LoVo (cell line): ENCODE measurements around the gene CFAP126.
"Not testable (repeated sequence)": the region's sequence is repeated elsewhere in the genome, so short reads cannot be mapped to it uniquely, and the experiment has no call there.

Experiments
- DNase-seq: peaks from one replicate; pipeline ENCODE4 v3.0.0-alpha.2; 2016; ENCODE audit warnings: low spot score

The CFAP126 gene

DNA sequence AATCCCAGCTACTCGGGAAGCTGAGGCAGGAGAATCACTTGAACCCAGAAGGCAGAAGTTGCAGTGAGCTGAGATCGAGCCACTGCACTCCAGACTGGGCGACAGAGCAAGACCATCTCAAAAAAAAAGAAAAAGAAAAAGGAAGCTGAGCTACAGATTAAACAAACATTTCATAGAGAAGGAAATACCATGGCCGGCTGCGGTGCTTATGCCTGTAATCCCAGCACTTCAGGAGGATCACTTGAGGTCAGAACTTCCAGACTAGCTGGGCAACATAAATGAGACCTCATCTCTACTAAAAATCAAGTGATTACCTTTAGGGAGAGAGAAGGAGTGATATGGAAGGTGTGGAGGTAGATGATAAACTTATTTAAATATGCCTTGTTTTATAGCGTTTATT, 14.0 kb upstream of the CFAP126 start:
- DNase-seq = no peak

DNA sequence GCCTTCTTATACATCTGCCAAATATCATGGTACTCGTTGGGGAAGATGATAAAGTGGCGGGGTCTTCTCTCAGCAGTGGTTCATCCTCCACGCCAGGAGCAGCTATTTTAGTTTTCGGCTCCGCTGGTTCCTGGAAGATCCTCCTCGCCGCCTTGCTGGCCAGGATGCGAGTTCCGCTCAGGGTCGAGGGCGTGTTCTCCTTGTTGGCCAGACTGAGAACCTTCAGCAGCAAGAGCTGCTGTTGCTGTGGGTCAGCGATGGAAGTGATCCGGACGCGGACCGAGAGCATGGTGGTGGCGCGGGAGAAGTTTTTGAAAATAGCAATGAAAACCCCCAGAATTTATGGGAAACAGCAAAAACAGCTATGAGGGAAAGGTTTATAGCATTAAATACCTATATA, 11.4 kb upstream of the CFAP126 start:
- no peak for DNase-seq

DNA sequence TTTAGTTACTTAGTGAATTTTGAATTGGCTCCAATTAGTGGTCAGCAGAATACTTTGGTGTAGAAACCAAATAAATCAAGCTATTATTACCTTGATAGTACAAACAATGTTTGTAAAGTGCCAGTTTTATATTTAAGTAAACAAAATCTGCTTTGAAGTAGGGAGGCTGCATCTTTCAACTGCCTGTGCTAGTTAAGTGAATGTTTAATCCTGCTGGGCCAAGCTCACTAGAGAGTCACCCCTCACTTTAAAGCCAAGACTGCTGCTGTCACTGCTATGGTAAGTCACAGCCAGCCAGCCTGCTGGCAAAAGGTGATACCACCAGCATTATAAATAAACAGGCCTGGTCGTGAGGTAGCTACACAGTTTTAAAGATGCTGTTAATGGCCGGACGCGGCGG, 10.3 kb upstream of the CFAP126 start:
- no peak for DNase-seq

DNA sequence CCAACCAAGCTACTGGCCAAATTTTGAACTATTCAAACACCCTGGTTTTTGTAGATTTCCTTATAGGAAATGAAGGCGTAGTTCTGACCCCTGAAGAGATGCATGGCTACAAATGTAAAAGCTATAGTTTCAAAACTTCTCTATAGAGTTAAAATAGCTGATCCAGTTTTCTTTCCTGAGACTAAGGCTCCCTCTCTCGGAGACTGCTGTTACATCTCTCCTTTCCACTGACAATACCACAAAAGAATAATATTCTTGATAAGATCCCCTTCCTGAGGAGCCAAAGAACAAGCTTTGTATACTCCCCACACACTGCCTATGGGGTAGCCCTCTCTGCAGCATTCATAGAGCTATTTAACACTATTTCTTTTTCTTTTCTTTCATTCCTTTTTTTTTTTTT, 6.7 kb upstream of the CFAP126 start:
- no peak for DNase-seq

DNA sequence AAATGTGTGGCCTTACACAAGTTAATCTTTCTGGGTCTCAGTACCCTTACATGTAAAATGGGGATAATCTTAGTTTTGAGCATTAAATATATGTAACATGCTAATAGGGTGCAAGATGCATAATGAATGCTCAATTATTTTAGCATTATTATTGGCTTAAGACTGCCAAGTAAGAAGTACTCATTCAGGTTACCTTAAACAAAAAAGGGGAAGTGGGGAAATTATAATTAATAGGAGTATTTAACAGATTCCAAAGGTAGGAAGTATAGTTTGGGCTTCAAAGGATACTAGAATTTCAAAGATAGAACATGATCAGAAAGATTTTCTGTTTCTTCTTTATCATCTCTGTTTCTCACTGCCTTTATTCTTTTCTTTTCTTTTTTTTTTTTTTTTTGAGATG, 5.8 kb upstream of the CFAP126 start:
- no peak for DNase-seq

DNA sequence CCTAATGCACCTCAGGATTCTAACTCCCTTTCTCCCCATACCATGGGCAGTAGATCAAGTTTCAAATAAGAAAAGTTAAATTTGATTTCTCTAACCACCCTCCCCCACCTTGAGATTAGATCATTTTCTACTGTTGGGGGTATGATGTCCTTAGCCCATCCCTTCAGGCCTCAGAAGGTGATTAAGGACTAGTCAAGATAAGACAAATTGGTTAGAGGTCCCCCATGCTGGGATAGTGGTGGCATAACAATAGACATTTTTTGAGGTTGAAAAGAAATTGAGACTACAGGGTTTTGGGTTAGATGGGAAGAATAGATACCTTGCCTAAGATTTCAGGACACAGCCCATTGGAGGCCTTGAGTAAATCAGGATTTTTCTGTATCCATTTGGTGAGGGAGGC, 2.5 kb downstream of the CFAP126 start:
- no peak for DNase-seq

DNA sequence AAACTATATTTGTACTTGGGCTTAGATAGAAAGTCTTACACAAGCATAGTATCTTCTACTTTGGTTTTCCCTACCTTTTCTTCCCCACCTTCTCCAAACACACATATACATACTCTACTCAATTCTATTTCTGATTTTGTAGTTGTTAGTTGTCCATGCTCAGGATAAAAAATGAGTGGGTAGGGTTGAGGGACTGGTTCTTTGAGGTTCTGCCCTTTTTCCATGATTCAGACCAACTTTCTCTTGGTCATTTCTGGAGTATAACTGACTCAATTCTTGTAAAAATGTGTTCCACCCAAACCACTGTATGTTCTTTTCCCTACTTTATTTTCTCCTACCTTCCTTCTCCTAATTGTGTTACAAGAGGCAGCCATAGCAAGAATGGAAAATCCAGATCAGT, 3.3 kb downstream of the CFAP126 start:
- no peak for DNase-seq

DNA sequence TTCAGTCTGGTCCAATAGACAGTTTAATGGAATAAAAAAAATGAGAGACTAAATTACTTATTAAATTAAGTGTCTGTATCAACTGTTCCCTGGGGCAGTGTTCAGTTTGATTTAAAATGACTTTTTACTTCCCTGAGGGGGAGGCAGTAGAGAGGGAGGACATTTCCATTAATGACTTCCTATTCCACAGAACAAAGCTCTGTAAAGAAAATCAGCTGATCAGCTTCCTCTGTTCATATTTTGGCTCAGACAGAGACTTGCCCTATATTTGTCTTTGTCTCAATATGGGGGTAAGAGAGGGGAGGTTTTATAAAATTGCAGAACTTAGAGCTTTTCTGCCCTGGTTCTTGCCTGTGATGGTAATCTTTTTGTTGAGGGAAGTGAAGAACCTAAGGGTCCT, 8.4 kb downstream of the CFAP126 start:
- no peak for DNase-seq

DNA sequence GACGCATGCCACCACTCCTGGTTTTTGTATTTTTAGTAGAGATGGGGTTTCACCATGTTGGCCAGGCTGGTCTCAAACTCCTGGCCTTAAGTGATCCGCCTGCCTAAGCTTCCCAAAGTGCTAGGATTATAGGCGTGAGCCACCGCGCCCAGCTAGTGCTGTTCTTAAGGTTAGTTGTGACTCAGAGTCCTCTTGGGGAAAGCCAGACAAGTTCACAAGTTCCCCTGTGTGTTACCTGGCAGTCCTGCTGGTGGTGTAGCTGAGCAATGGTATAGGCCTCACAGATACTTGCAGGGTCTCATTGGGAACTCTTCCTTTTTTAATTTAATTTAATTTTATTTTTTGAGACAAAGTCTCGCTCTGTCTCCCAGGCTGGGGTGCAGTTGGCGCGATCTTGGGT, 10.6 kb downstream of the CFAP126 start:
- no peak for DNase-seq

DNA sequence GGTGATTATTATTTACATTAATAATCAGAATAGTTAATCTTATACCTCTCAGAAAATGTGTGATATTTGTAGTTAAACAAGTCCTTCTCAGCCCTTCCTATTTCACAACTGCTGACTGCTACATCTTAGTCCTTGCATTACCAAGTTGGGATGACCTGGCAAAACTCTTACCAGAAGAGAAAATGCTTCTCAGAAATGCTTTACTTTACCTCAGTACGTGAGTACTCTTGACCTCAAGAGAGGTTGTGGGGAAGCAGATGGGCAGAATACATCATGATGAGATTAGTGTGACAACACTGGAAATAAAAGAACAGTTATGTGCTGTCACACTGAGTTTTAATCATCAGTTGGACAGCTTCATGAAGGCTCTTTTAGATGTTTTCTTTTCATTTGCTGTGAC, 16.2 kb downstream of the CFAP126 start:
- no peak for DNase-seq

DNA sequence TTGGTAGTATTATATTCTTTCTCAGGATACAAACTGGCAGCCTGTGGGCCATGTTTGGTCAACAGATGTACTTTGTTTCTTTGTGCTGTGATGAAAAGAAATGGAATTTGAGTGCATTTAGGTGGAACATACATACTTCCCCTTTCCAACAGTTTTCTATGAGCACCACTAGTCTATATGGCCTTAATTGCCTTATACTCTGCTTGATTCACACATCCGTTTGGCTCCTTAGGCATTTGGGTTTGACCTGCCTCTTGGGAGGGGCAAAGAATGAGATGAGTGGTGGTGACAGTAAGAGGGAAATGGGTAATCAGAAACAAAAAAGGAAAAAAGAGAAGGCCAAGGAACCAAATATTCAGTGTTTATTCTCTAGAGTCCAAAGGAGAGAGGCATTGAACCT, 17.0 kb downstream of the CFAP126 start:
- DNase-seq = no peak

DNA sequence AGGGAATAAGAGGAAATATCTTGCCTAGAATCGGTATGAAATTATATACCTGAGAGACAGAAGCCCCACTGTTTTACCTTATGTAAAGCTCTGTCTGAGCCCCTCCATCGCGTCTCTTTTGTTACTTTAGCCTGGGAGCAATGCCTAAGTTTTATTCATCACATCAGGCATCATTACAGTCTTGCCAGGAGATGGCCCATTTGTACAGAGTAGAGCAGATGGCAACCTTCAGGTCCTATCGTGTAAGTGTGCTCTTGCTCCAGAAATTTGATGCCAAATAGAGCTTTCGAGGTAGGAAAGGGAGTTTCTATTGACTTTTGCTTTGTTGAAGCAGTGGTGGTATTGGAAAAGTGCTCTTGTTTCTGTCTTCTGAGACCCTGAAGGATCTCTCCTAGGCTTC, 24.9 kb downstream of the CFAP126 start:
- no peak for DNase-seq

DNA sequence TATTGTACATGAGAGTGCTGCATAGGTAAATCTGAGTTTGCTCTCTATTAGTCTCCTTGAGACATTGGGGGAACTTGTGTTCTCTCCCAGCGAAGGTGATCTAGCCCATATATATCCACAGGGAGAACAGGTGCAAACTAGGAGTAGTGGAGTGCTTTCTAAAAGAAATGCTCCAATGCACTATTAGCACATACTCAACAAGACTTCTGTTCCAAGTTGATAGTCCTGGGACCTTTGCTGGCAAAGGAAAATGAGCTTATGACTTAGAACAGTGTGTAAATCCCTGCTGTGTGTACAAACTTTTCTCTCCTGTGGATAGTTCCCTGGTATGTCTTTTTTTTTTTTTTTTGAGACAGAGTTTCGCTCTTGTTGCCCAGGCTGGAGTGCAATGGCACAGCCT, 25.5 kb downstream of the CFAP126 start:
- no peak for DNase-seq

DNA sequence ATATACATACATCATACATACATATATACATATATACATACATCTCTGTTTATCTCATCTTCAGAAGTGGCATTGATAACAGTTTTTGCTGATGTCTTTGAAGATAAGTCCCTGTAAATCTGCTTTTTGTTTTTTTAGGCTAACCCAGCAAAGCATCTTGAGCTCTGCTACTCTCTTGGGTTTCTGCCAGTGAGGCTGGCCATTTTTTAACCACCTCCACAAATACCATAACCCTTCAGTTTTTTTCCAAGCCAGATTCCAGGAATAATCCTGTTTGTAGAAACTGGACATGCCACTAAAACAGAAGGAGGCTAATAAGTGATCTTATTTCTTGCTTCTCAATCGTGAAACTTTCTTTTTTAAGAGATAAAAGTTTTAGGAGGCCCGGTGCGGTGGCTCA, 31.9 kb downstream of the CFAP126 start:
- DNase-seq = no peak

DNA sequence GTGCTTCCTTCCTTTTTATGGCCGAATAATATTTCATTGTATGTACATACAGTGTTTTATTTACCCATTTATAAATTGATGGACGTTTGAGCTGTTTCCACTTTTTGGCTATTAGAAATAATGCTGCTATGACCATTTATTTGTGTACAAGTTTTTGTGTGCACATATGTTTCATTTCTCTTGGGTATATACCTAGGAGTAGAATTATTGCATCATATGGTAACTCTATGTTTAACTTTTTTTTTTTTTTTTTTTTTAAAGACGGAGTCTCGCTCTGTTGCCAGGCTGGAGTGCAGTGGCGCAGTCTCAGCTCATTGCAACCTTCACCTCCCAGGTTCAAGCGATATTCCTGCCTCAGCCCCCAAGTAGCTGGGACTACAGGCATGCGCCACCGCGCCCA, 34.5 kb downstream of the CFAP126 start:
- no peak for DNase-seq

DNA sequence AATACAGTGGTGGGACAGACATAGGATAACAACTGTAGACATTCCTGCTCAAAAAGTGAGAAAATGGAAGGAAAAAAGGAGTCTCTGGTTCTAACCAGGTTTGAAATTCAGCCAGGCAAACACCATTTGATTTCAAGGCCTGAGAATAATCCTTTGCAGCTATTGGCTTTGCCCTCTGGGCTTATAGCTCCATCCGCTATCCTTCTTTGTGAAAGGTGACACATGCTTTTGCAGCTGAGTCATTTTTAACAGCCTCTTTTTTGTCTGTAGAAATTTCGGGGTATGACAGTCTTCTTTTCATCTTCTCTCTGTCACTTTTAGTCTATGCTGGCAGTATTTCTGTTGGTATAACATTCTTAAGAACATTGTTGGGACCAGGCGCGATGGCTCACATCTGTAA, 37.3 kb downstream of the CFAP126 start:
- DNase-seq = no peak

DNA sequence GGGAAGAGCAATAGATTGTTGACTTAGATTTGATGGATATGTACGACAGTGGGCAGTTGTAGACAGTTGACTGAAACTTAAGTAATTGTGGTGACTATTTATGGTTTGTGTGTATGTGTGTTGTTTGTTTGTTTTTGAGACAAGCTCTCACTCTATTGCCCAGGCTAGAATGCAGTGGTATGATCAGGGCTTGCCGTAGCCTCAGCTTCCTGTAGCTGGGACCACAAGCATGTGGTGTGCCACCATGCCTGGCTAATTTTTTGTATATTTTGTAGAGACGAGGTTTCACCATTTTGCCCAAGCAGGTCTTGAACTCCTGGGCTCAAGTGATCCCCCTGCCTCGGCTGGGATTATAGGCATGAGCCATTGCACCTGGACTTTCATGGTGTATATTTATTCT, 43.7 kb downstream of the CFAP126 start:
- no peak for DNase-seq

DNA sequence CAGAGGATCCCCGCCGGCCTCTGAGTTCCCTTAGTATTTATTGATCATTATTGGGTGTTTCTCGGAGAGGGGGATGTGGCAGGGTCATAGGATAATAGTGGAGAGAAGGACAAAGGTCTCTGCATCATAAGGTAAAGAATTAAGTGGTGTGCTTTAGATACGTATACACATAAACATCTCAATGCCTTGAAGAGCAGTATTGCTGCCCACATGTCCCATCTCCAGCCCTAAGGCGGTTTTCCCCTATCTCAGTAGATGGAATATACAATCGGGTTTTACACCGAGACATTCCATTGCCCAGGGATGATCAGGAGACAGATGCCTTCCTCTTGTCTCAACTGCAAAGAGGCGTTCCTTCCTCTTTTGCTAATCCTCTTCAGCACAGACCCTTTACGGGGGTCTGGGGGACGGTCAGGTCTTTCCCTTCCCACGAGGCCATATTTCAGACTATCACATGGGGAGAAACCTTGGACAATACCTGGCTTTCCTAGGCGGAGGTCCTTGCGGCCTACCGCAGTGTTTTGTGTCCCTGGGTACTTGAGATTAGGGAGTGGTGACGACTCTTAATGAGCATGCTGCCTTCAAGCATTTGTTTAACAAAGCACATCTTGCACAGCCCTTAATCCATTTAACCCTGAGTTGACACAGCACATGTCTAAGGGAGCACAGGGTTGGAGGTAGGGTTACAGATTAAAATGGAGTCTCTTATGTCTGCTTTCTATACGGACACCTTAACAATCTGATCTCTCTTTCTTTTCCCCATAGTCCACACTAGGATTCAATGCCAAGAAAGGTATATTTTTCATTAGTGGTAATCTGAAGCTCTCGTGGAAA, 51.6 kb downstream of the CFAP126 start:
- DNase-seq = not testable (repeated sequence)
